Measurements from ENCODE around the gene OR51B5.
A peak's percentile ranks its signal among the peaks of the same experiment; 100 is the strongest.
"Not testable (repeated sequence)": the region's sequence is repeated elsewhere in the genome, so short reads cannot be mapped to it uniquely, and the experiment has no call there.

OR51B5 gene, protein sequence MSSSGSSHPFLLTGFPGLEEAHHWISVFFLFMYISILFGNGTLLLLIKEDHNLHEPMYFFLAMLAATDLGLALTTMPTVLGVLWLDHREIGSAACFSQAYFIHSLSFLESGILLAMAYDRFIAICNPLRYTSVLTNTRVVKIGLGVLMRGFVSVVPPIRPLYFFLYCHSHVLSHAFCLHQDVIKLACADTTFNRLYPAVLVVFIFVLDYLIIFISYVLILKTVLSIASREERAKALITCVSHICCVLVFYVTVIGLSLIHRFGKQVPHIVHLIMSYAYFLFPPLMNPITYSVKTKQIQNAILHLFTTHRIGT

DNA sequence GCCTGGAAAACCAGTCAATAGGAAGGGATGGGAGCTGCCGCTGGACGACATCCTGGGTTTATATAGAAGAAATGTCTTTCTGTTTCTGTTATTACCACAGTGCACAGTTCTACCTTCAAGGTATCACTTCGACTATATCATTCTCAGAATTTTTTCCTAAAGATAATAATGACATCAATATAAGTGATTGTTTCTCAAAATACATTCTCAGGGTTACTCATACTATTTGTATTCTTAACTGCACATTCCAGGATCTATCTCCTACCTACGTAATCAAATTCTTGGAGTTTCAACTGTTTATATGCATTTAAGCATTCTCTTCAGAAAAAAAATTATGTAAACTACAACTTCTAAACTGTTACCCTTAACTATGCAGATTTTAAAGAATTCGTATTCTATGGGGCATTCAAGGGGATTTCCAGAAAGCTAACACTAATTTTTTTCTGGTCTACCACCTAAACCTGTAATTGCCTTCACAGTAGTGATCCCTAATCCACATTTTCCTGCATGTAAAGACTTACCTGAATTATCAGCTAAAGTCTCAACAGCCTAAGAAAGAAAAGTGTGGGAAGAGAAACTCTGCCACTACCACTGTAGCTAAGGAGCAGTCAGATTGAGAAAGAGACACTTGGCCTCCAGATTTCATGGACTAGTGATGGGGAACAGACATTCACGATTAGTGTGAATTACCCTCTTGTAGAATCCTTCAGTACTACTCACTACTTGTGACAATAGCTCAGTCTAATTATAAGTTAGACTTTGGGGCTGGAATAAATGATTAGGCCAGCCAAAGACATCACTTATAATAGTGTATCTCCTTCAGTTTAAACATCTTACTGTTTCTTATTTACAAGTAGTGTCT lies at the start of gene OR51B5:
OR51B5 (minus strand) TSS at position 51 of the 862 bp plus-strand sequence; CDS start at position 51, 0 bp downstream.
- H3K36me3 ChIP-seq (ENCODE audit: control insufficient read depth, insufficient read depth, low read length, severe bottlenecking) = no peaks in the 10 kb centered on the region
- H3K9me3 ChIP-seq (ENCODE audit: control insufficient read depth, low read length) = no peaks in the 10 kb centered on the region
- H3K27me3 ChIP-seq (replicated peaks; ENCODE audit: control insufficient read depth, insufficient read depth, low read length) = no peaks in the 10 kb centered on the region
- no peaks in the 10 kb centered on the region for H3K4me1 ChIP-seq (ENCODE audit: control insufficient read depth, insufficient read depth, low read length)
- H3K4me3 ChIP-seq (ENCODE audit: low read length) = no peak within 1 kb of the TSS
- H3K9ac ChIP-seq (ENCODE audit: low read length) = no peak within 1 kb of the TSS
- no peak for DNase-seq (ENCODE audit: low read depth)

DNA sequence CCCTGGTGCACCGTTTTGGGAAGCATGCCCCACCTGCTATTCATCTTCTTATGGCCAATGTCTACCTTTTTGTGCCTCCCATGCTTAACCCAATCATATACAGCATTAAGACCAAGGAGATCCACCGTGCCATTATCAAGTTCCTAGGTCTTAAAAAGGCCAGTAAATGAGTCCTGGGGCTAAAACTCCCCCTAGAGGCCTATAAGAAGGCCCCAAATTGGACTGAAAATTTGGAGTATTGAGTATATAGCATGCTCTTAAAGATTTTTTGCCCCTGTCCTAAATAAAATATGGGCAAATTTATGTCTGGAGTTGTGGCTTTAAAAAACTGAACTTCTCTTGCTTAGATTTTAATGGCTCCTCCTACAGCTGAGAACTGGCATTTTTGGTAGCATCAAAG lies 46.9 kb upstream of the OR51B5 start:
- no peaks in the 10 kb centered on the region for H3K4me1 ChIP-seq (ENCODE audit: control insufficient read depth, insufficient read depth, low read length)
- H3K36me3 ChIP-seq (ENCODE audit: control insufficient read depth, insufficient read depth, low read length, severe bottlenecking) = no peaks in the 10 kb centered on the region
- no peaks in the 10 kb centered on the region for H3K9me3 ChIP-seq (ENCODE audit: control insufficient read depth, low read length)
- H3K4me3 ChIP-seq (ENCODE audit: low read length) = no peak overlapping the region
- no peak for DNase-seq (ENCODE audit: low read depth)
- H3K27me3 ChIP-seq (replicated peaks; ENCODE audit: control insufficient read depth, insufficient read depth, low read length) = peaks cover 4% of the 10 kb centered on the region
- H3K9ac ChIP-seq (ENCODE audit: low read length) = no peak overlapping the region

- H3K36me3 ChIP-seq (ENCODE audit: control insufficient read depth, insufficient read depth, low read length, severe bottlenecking) = no peaks in the 10 kb centered on the region
- no peak for DNase-seq (ENCODE audit: low read depth)
- H3K27me3 ChIP-seq (replicated peaks; ENCODE audit: control insufficient read depth, insufficient read depth, low read length) = peaks cover 6% of the 10 kb centered on the region
- H3K4me3 ChIP-seq (ENCODE audit: low read length) = no peak overlapping the region
- no peaks in the 10 kb centered on the region for H3K9me3 ChIP-seq (ENCODE audit: control insufficient read depth, low read length)
- no peak overlapping the region for H3K9ac ChIP-seq (ENCODE audit: low read length)
- no peaks in the 10 kb centered on the region for H3K4me1 ChIP-seq (ENCODE audit: control insufficient read depth, insufficient read depth, low read length)
These were observed 41.0 kb upstream of the OR51B5 start for GRCh38 chr11:5384335-5384734.

- H3K4me3 ChIP-seq (ENCODE audit: low read length) = no peak within 1 kb of the TSS
- no peaks in the 10 kb centered on the region for H3K4me1 ChIP-seq (ENCODE audit: control insufficient read depth, insufficient read depth, low read length)
- no peaks in the 10 kb centered on the region for H3K9me3 ChIP-seq (ENCODE audit: control insufficient read depth, low read length)
- no peak for DNase-seq (ENCODE audit: low read depth)
- H3K9ac ChIP-seq (ENCODE audit: low read length) = no peak within 1 kb of the TSS
- peaks cover 6% of the 10 kb centered on the region for H3K27me3 ChIP-seq (replicated peaks; ENCODE audit: control insufficient read depth, insufficient read depth, low read length)
- H3K36me3 ChIP-seq (ENCODE audit: control insufficient read depth, insufficient read depth, low read length, severe bottlenecking) = no peaks in the 10 kb centered on the region
These were observed 40.3 kb upstream of the OR51B5 start, which contains the start of gene OR51M1 for GRCh38 chr11:5383576-5383975. Gene OR51M1 (plus strand): TSS chr11:5383812. CDS start chr11:5389399, 5,587 bp downstream.

GRCh38 chr11:5380740-5381342 lies 37.5 kb upstream of the OR51B5 start:
- Histone ChIP-seq H3K4me3 (ENCODE audit: low read length) (no peak overlapping the region), H3K4me1 (ENCODE audit: control insufficient read depth, insufficient read depth, low read length) (no peaks in the 10 kb centered on the region), H3K27me3 (replicated peaks; ENCODE audit: control insufficient read depth, insufficient read depth, low read length) (peaks cover 6% of the 10 kb centered on the region), H3K9me3 (ENCODE audit: control insufficient read depth, low read length) (no peaks in the 10 kb centered on the region), H3K36me3 (ENCODE audit: control insufficient read depth, insufficient read depth, low read length, severe bottlenecking) (no peaks in the 10 kb centered on the region), H3K9ac (ENCODE audit: low read length) (no peak overlapping the region)
- peak; percentile 88 for DNase-seq (ENCODE audit: low read depth)

GRCh38 chr11:5369789-5370188 lies 26.5 kb upstream of the OR51B5 start:
- Histone ChIP-seq H3K4me3 (ENCODE audit: low read length) (no peak overlapping the region), H3K9me3 (ENCODE audit: control insufficient read depth, low read length) (peaks cover 5% of the 10 kb centered on the region), H3K27me3 (replicated peaks; ENCODE audit: control insufficient read depth, insufficient read depth, low read length) (no peaks in the 10 kb centered on the region), H3K4me1 (ENCODE audit: control insufficient read depth, insufficient read depth, low read length) (peaks cover 5% of the 10 kb centered on the region), H3K36me3 (ENCODE audit: control insufficient read depth, insufficient read depth, low read length, severe bottlenecking) (no peaks in the 10 kb centered on the region), H3K9ac (ENCODE audit: low read length) (no peak overlapping the region)
- DNase-seq (ENCODE audit: low read depth) = peak; percentile 87

GRCh38 chr11:5368502-5369043 lies 25.2 kb upstream of the OR51B5 start:
- H3K36me3 ChIP-seq (ENCODE audit: control insufficient read depth, insufficient read depth, low read length, severe bottlenecking) = no peaks in the 10 kb centered on the region
- no peak overlapping the region for H3K9ac ChIP-seq (ENCODE audit: low read length)
- no peak overlapping the region for H3K4me3 ChIP-seq (ENCODE audit: low read length)
- peak; percentile 49 for DNase-seq (ENCODE audit: low read depth)
- H3K27me3 ChIP-seq (replicated peaks; ENCODE audit: control insufficient read depth, insufficient read depth, low read length) = no peaks in the 10 kb centered on the region
- H3K9me3 ChIP-seq (ENCODE audit: control insufficient read depth, low read length) = peaks cover 5% of the 10 kb centered on the region
- H3K4me1 ChIP-seq (ENCODE audit: control insufficient read depth, insufficient read depth, low read length) = peaks cover 12% of the 10 kb centered on the region

GRCh38 chr11:5367448-5368074 lies 24.2 kb upstream of the OR51B5 start:
- Histone ChIP-seq H3K9ac (ENCODE audit: low read length) (no peak overlapping the region), H3K4me1 (ENCODE audit: control insufficient read depth, insufficient read depth, low read length) (peaks cover 12% of the 10 kb centered on the region), H3K4me3 (ENCODE audit: low read length) (no peak overlapping the region), H3K36me3 (ENCODE audit: control insufficient read depth, insufficient read depth, low read length, severe bottlenecking) (no peaks in the 10 kb centered on the region), H3K27me3 (replicated peaks; ENCODE audit: control insufficient read depth, insufficient read depth, low read length) (no peaks in the 10 kb centered on the region), H3K9me3 (ENCODE audit: control insufficient read depth, low read length) (peaks cover under 1% of the 10 kb centered on the region)
- DNase-seq (ENCODE audit: low read depth) = peak; percentile 75

- no peak for DNase-seq (ENCODE audit: low read depth)
- H3K9ac ChIP-seq (ENCODE audit: low read length) = no peak overlapping the region
- no peak overlapping the region for H3K4me3 ChIP-seq (ENCODE audit: low read length)
- H3K9me3 ChIP-seq (ENCODE audit: control insufficient read depth, low read length) = no peaks in the 10 kb centered on the region
- peaks cover 12% of the 10 kb centered on the region for H3K4me1 ChIP-seq (ENCODE audit: control insufficient read depth, insufficient read depth, low read length)
- no peaks in the 10 kb centered on the region for H3K27me3 ChIP-seq (replicated peaks; ENCODE audit: control insufficient read depth, insufficient read depth, low read length)
- no peaks in the 10 kb centered on the region for H3K36me3 ChIP-seq (ENCODE audit: control insufficient read depth, insufficient read depth, low read length, severe bottlenecking)
These were observed 23.5 kb upstream of the OR51B5 start for GRCh38 chr11:5366856-5367255.

GRCh38 chr11:5366365-5366764 lies 23.0 kb upstream of the OR51B5 start:
- not testable (repeated sequence) for H3K9ac ChIP-seq (ENCODE audit: low read length); H3K27me3 ChIP-seq (replicated peaks; ENCODE audit: control insufficient read depth, insufficient read depth, low read length); DNase-seq (ENCODE audit: low read depth); H3K36me3 ChIP-seq (ENCODE audit: control insufficient read depth, insufficient read depth, low read length, severe bottlenecking); H3K4me3 ChIP-seq (ENCODE audit: low read length); H3K9me3 ChIP-seq (ENCODE audit: control insufficient read depth, low read length)
- peaks cover 12% of the 10 kb centered on the region for H3K4me1 ChIP-seq (ENCODE audit: control insufficient read depth, insufficient read depth, low read length)

Data from adipocyte (in vitro differentiated cells).